ENCODE results near the gene TSPAN9.

The TSPAN9 gene

GRCh38 chr12:3309805-3310204 is 232.6 kb downstream of the TSPAN9 start:
- no peak overlapping the region for H3K27ac ChIP-seq
- no peak for TF ChIP-seq CTCF (conservative IDR thresholded peaks at IDR 0.05)

- no peak overlapping the region for H3K27ac ChIP-seq
- no peak for TF ChIP-seq CTCF (conservative IDR thresholded peaks at IDR 0.05)
These were observed 233.3 kb downstream of the TSPAN9 start for GRCh38 chr12:3310271-3311026.

- TF ChIP-seq CTCF (conservative IDR thresholded peaks at IDR 0.05): no peak
- H3K27ac ChIP-seq: no peak overlapping the region
These were observed 233.8 kb downstream of the TSPAN9 start for GRCh38 chr12:3311027-3311402.

- TF ChIP-seq CTCF (conservative IDR thresholded peaks at IDR 0.05): no peak
- H3K27ac ChIP-seq: no peak overlapping the region
These were observed 234.4 kb downstream of the TSPAN9 start for GRCh38 chr12:3311491-3312103.

GRCh38 chr12:3313066-3313465 is 235.9 kb downstream of the TSPAN9 start:
- H3K27ac ChIP-seq: peak overlapping the region; percentile 86; the same call in 1 of the 2 replicates
- TF ChIP-seq CTCF (conservative IDR thresholded peaks at IDR 0.05): no peak

GRCh38 chr12:3313675-3314663 is 236.8 kb downstream of the TSPAN9 start:
- TF ChIP-seq CTCF (conservative IDR thresholded peaks at IDR 0.05): peak; percentile 78
- peak overlapping the region; percentile 86 for H3K27ac ChIP-seq

GRCh38 chr12:3315201-3315661 is 238.1 kb downstream of the TSPAN9 start:
- TF ChIP-seq CTCF (conservative IDR thresholded peaks at IDR 0.05): no peak
- H3K27ac ChIP-seq: peak overlapping the region; percentile 86
